NCI-H187 treated with DMSO at 0.1 percent for 48 hours (cell line): ENCODE measurements around the gene NFKB1.
"Not testable (repeated sequence)": the region's sequence is repeated elsewhere in the genome, so short reads cannot be mapped to it uniquely, and the experiment has no call there.

ENCODE experiments used
- DNase-seq: peaks from one replicate; lab custom pipeline; 2025; lab: John Stamatoyannopoulos, UW

The NFKB1 gene

GRCh38 chr4:102500696-102501446 lies at the start of gene NFKB1:
TSS of gene NFKB1 (plus strand) at chr4:102501359. CDS start at chr4:102525519, 24,160 bp downstream.
- no peak for DNase-seq

- DNase-seq, result no peak
These were observed 48.3 kb upstream of the NFKB1 start for GRCh38 chr4:102452854-102453253.

GRCh38 chr4:102453827-102454226 lies 47.3 kb upstream of the NFKB1 start:
- no peak for DNase-seq

- DNase-seq, result no peak
These were observed 46.9 kb upstream of the NFKB1 start for GRCh38 chr4:102454268-102454667.

- no peak for DNase-seq
These were observed 46.0 kb upstream of the NFKB1 start for GRCh38 chr4:102454981-102455685.

GRCh38 chr4:102455750-102456149 lies 45.4 kb upstream of the NFKB1 start:
- DNase-seq, result no peak

GRCh38 chr4:102466298-102466697 lies 34.9 kb upstream of the NFKB1 start:
- DNase-seq, result no peak

- no peak for DNase-seq
These were observed 31.4 kb upstream of the NFKB1 start for GRCh38 chr4:102469806-102470205.

GRCh38 chr4:102472441-102473013 lies 28.6 kb upstream of the NFKB1 start:
- DNase-seq, result no peak

GRCh38 chr4:102473476-102473875 lies 27.7 kb upstream of the NFKB1 start:
- no peak for DNase-seq

GRCh38 chr4:102474736-102475504 lies 26.2 kb upstream of the NFKB1 start:
- DNase-seq, result no peak

- no peak for DNase-seq
These were observed 23.5 kb upstream of the NFKB1 start for GRCh38 chr4:102477657-102478056.

- DNase-seq, result no peak
These were observed 23.0 kb upstream of the NFKB1 start for GRCh38 chr4:102478186-102478585.

GRCh38 chr4:102479832-102480231 lies 21.3 kb upstream of the NFKB1 start:
- DNase-seq, result not testable (repeated sequence)

- DNase-seq, result no peak
These were observed 18.0 kb upstream of the NFKB1 start for GRCh38 chr4:102483120-102483519.

GRCh38 chr4:102483990-102484692 lies 17.0 kb upstream of the NFKB1 start:
- not testable (repeated sequence) for DNase-seq

- DNase-seq, result no peak
These were observed 8.5 kb upstream of the NFKB1 start for GRCh38 chr4:102492531-102493241.

GRCh38 chr4:102493257-102493656 lies 7.9 kb upstream of the NFKB1 start:
- DNase-seq, result no peak

- no peak for DNase-seq
These were observed 7.4 kb upstream of the NFKB1 start for GRCh38 chr4:102493794-102494193.

GRCh38 chr4:102494603-102495002 lies 6.6 kb upstream of the NFKB1 start:
- no peak for DNase-seq

GRCh38 chr4:102497986-102498385 lies 3.2 kb upstream of the NFKB1 start:
- no peak for DNase-seq
